Heart left ventricle (tissue), 16 donors: ENCODE results near the gene ANKRD16. TPM values are rescaled to one million over a fixed set of nuclear protein-coding genes. Genes with fewer than 3 reads are reported as not detected.

Source experiments
- ATAC-seq, 4 donors: fragments of 200-7000 bp; cut with Tn5 transposase; one replicate each; pipeline ENCODE4 v1.9.1; 2020 to 2022; ENCODE audit warnings: moderate library complexity in 4 of 4, mild to moderate bottlenecking in 3 of 4, moderate number of reproducible peaks in 1 of 4
- DNase-seq, 5 donors: peaks; one replicate each; pipeline ENCODE4 v3.0.0-alpha.2; 2020
- H3K27ac ChIP-seq, 12 donors: fragments of 200-600 bp; sonication (generic) in 4 of 12; one replicate each; pipeline versions ENCODE4 v1.5.0 to v1.8.0; 2016 to 2022; ENCODE audit warnings: mild to moderate bottlenecking in 2 of 12
- H3K27me3 ChIP-seq, 9 donors: fragments of 200-600 bp; sonication (generic) in 2 of 9; one replicate each; pipeline versions ENCODE4 v1.5.1 to v1.8.0; 2016 to 2022; ENCODE audit warnings: mild to moderate bottlenecking in 3 of 9
- H3K36me3 ChIP-seq, 9 donors: fragments of 200-600 bp; sonication (generic) in 2 of 9; one replicate each; pipeline versions ENCODE4 v1.5.0 to v1.8.0; 2018 to 2022; ENCODE audit warnings: mild to moderate bottlenecking in 2 of 9
- H3K4me1 ChIP-seq, 12 donors: fragments of 200-600 bp; sonication (generic) in 4 of 12; one replicate each; pipeline versions ENCODE4 v1.5.0 to v1.8.0; 2016 to 2022; ENCODE audit warnings: mild to moderate bottlenecking in 3 of 12
- H3K4me3 ChIP-seq, 12 donors: fragments of 200-600 bp; sonication (generic) in 4 of 12; one replicate each; pipeline versions ENCODE4 v1.5.0 to v1.8.0; 2017 to 2022; ENCODE audit warnings: mild to moderate bottlenecking in 9 of 12, moderate library complexity in 4 of 12
- H3K9me3 ChIP-seq, 12 donors: fragments of 200-600 bp; sonication (generic) in 4 of 12; one replicate each; pipeline versions ENCODE4 v1.5.0 to v1.8.0; 2016 to 2022; ENCODE audit warnings: mild to moderate bottlenecking in 1 of 12
- POLR2A ChIP-seq, 2 donors: fragments of 450-650 bp; IDR thresholded peaks; one replicate each; pipeline ENCODE4 v1.6.1; 2017; ENCODE audit warnings: antibody characterized with exemption in 2 of 2, mild to moderate bottlenecking in 2 of 2, moderate library complexity in 2 of 2
- WGBS, 4 donors: extraction: QIAGEN DNeasy Blood & Tissue Kit in 2 of 4; methylation state at CpG; one replicate each; pipeline versions ENCODE4 v1.1.5 to v1.1.7; 2013 to 2018; 5-methylcytosine and 5-hydroxymethylcytosine counted together
- intact Hi-C, 10 donors: fragments of 100-400 bp; cut with DNase I; formaldehyde crosslinking; loops; one replicate each; pipeline versions ENCODE4 v1.11.1 to v1.14.2; 2022
- polyA plus RNA-seq, 2 donors: library from polyadenylated mRNA; stranded (reverse); fragments of 200-250 nt; gene quantifications; one replicate each; pipeline ENCODE4 v1.2.3, GENCODE V29; 2013
- total RNA-seq, 9 donors: library from RNA; depleted of rRNA in 2 of 9; stranded (reverse); fragments of >200 nt in 2 of 9; fragmentation: NEBNext Ultra II Directional in 3 of 9; extraction: Animal tissue kit (Norgen Biotek cat#: 25700) in 3 of 9; gene quantifications; one replicate each; pipeline versions ENCODE4 v1.1.0 to v1.2.4, GENCODE V29; 2016 to 2023
- TF ChIP-seq, protein P1 (sequence below), 12 donors: fragments of 200-600 bp; sonication (generic) in 4 of 12; IDR thresholded peaks; one replicate each; pipeline versions ENCODE4 v1.5.0 to v1.8.0; 2018 to 2022; ENCODE audit warnings: antibody characterized with exemption in 12 of 12, mild to moderate bottlenecking in 5 of 12
- donor health status: ischemic (EF 13 %, LVEDD 7.1; RV severe dilation, severe dysfunction).
- donor health status: healthy with polysubstance abuse.
- donor health status: DM: no; HTN: yes; CAD: no.
- donor health status: DM: no; HTN: no; CAD: no.
- donor health status: ischemic (EF 25% LVEDD 6.9; RV normal size, moderate dysfunction).
- donor health status: ischemic (EF 25% LVEDD 5.7; RV mildly dilated, moderate dysfunction).
- donor health status: healthy.
- donor health status: DM: yes; HTN: yes; CAD: no.
- donor health status: ischemic (EF 35%, LVEDD 5.7; RV mildly dilated, moderate dysfunction).
- donor health status: nonischemic (EF 11% LVEDD 7.7; RV severe dilation, severe dysfunction).
- donor health status: DM: yes; HTN: yes; CAD: no.
- donor health status: PGD.
- donor health status: ischemic (EF 29% LVEDD 5.4; RV normal size, mild dysfunction).
- donor health status: nonischemic (EF 23%, LVEDD 6.1; RV moderate dilation, normal function).

Gene ANKRD16
- total and polyA plus RNA-seq, 11 donors: 1.7 to 5.0 (median 2.7) TPM

DNA sequence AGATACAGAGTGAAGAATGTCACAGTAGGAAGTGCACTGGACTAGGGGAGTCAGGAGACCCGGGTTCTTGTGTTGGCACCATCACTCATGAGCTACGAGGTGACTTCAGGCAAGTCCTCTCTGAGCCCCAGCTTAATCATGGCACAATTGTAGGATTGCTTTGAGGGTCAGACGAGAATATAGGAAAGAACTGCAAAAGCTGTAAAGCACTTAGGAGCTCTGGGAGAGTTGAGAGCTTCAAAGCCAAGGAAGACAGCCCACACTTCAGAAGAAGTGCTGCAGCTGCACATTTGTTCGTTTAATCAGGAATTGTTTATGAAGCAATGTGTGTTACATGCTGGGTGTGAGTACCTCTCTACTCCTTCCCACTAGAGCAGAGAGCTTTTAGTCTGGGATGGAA is 4.7 kb upstream of the ANKRD16 start:
- Histone ChIP-seq H3K9me3 (peaks cover 0 to 9% (median 3%) of the 10 kb centered on the region in 12 donors), H3K27ac (peak overlapping the region in 9 of 12 donors; percentile 2 to 87 (median 46)), H3K27me3 (no peaks in the 10 kb centered on the region), H3K4me3 (peak overlapping the region in 1 of 12 donors; percentile 1), H3K36me3 (peaks cover 0 to 43% (median 25%) of the 10 kb centered on the region in 9 donors), H3K4me1 (peaks cover 2 to 73% (median 52%) of the 10 kb centered on the region in 12 donors)
- DNase-seq (no peak), ATAC-seq (no peak)
- TF ChIP-seq, protein P1, sequence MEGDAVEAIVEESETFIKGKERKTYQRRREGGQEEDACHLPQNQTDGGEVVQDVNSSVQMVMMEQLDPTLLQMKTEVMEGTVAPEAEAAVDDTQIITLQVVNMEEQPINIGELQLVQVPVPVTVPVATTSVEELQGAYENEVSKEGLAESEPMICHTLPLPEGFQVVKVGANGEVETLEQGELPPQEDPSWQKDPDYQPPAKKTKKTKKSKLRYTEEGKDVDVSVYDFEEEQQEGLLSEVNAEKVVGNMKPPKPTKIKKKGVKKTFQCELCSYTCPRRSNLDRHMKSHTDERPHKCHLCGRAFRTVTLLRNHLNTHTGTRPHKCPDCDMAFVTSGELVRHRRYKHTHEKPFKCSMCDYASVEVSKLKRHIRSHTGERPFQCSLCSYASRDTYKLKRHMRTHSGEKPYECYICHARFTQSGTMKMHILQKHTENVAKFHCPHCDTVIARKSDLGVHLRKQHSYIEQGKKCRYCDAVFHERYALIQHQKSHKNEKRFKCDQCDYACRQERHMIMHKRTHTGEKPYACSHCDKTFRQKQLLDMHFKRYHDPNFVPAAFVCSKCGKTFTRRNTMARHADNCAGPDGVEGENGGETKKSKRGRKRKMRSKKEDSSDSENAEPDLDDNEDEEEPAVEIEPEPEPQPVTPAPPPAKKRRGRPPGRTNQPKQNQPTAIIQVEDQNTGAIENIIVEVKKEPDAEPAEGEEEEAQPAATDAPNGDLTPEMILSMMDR (IDR thresholded peaks at IDR 0.05): no peak
- TF ChIP-seq POLR2A (IDR thresholded peaks at IDR 0.05): no peak
- intact Hi-C loops: loop anchor here in 5 of 10 donors (5.0 to 10.0 kb wide), 3 partner anchors 82 to 190 kb away; partner anchors contain the start of genes GDI2 (in 3 of the 5) and RBM17 (in 1 of the 5)
- WGBS, 4 donors: 42 to 52% (median 50%) methylated on average over 4 of the region's 4 CpGs

DNA sequence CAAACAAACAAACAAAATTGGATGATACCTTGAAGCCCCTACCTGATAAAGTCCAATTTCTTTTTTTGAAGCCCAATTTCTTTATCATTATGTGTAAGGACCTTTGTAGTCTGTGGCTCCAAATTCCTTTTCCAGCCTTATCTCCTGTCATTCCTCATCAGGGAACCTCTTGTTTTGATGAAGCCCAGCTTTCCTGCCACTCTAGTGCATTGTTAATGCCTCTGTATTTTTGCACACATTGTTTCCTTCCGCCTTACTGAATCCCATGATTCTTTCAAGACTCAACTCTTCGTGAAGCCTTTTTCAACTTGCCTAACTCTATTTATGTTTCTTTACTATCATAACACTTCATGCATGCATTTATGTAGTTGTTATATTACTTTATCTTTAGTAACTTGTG is 3.6 kb upstream of the ANKRD16 start:
- Histone ChIP-seq H3K9me3 (peaks cover 0 to 8% (median 3%) of the 10 kb centered on the region in 12 donors), H3K4me3 (no peak overlapping the region), H3K36me3 (peaks cover 0 to 43% (median 25%) of the 10 kb centered on the region in 9 donors), H3K4me1 (peaks cover 2 to 84% (median 58%) of the 10 kb centered on the region in 12 donors), H3K27me3 (no peaks in the 10 kb centered on the region), H3K27ac (peak overlapping the region in 8 of 12 donors; percentile 7 to 87 (median 42))
- no peak for ATAC-seq
- TF ChIP-seq, protein P1 (IDR thresholded peaks at IDR 0.05): no peak
- no peak for TF ChIP-seq POLR2A (IDR thresholded peaks at IDR 0.05)
- intact Hi-C loops: loop anchor here in 5 of 10 donors (5.0 to 10.0 kb wide), 3 partner anchors 81 to 191 kb away; partner anchors contain the start of genes GDI2 (in 3 of the 5) and RBM17 (in 1 of the 5)
- WGBS, 4 donors: 28 to 36% (median 31%) methylated on average over 2 of the region's 2 CpGs
- DNase-seq: no peak

DNA sequence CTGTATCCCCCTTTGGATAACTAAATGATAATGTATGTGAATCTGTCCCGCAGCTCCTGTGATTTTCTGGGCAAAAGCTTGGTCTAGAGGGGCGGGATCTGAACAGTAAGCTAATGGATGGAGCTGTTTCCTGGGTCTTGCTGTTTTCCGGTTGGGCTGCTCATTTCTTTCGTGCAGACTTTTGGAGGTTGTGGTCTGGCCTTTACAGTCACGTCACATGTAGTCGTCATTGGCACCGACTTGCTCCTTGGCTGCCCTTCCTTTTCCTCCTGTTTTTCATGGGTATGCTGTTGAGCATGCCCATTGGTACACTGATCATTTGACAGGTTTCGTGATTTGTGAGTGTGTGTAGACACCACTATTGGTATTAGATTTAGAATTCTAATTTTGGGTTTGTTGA is 2.3 kb upstream of the ANKRD16 start:
- H3K9me3 ChIP-seq: no peaks in the 10 kb centered on the region
- peak overlapping the region in 4 of 12 donors; percentile 5 to 90 (median 40) for H3K4me3 ChIP-seq
- peaks cover 0 to 44% (median 28%) of the 10 kb centered on the region in 9 donors for H3K36me3 ChIP-seq
- H3K4me1 ChIP-seq: peaks cover 0 to 87% (median 63%) of the 10 kb centered on the region in 12 donors
- DNase-seq (peak in 1 of 5 donors; percentile 48), ATAC-seq (peak in 1 of 4 donors; percentile 4)
- intact Hi-C loops: loop anchor here in 5 of 10 donors (5.0 to 10.0 kb wide), 3 partner anchors 80 to 193 kb away; partner anchors contain the start of genes GDI2 (in 3 of the 5) and RBM17 (in 1 of the 5)
- TF ChIP-seq, protein P1 (IDR thresholded peaks at IDR 0.05): no peak
- TF ChIP-seq POLR2A (IDR thresholded peaks at IDR 0.05): no peak
- peak overlapping the region in 10 of 12 donors; percentile 7 to 92 (median 82) for H3K27ac ChIP-seq
- H3K27me3 ChIP-seq: no peaks in the 10 kb centered on the region
- 33 to 47% (median 43%) methylated on average over 8 of the region's 8 CpGs for WGBS, 4 donors

DNA sequence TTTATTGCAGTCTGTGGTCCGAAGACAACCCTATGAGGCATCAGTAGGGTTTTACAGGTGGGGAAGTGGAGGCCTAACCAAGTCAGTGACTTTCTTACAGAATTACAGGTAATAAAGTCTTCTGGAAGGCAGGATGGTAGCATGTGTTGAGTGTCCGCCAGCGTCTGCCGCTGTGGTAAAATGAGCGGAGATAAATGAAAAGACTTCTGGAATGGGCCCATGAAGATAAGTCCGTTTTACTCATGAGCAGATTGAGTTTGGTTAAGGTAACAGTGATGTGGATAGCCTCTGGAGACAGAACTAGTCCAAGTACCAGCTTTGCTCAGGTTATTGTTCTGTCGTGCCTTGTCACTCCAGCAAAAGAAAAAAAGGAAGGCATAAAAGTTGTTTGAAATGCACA is 1.3 kb upstream of the ANKRD16 start:
- TF ChIP-seq, protein P1 (IDR thresholded peaks at IDR 0.05): no peak
- TF ChIP-seq POLR2A (IDR thresholded peaks at IDR 0.05): no peak
- peaks cover 0 to 78% (median 59%) of the 10 kb centered on the region in 12 donors for H3K4me1 ChIP-seq
- no peaks in the 10 kb centered on the region for H3K27me3 ChIP-seq
- ATAC-seq: no peak
- peaks cover 0 to 45% (median 27%) of the 10 kb centered on the region in 9 donors for H3K36me3 ChIP-seq
- H3K27ac ChIP-seq: peak overlapping the region in 11 of 12 donors; percentile 70 to 92 (median 84)
- peak overlapping the region; percentile 32 to 99 (median 78) for H3K4me3 ChIP-seq
- no peaks in the 10 kb centered on the region for H3K9me3 ChIP-seq
- intact Hi-C loops: loop anchor here in 5 of 10 donors (5.0 to 10.0 kb wide), 3 partner anchors 79 to 194 kb away; partner anchors contain the start of genes GDI2 (in 3 of the 5) and RBM17 (in 1 of the 5)
- WGBS, 4 donors: 35 to 40% (median 37%) methylated on average over 7 of the region's 7 CpGs
- no peak for DNase-seq
